SK-N-SH (cell line): ENCODE measurements around the gene ADIPOR2. TPM values are rescaled to one million over a fixed set of nuclear protein-coding genes. Genes with fewer than 3 reads are reported as not detected.
"Not testable (repeated sequence)": the region's sequence is repeated elsewhere in the genome, so short reads cannot be mapped to it uniquely, and the experiment has no call there.

Experiments
- CTCF ChIA-PET: fragments of 300-600, 350-600 bp; formaldehyde crosslinking; extraction: SDS; loops from one replicate; lab custom pipeline; 2021; lab: Yijun Ruan, JAX
- POLR2A ChIA-PET: fragments of 350-600 bp; sonication (Branson Sonifier 250); formaldehyde crosslinking; extraction: SDS; loops from one replicate; lab custom pipeline; 2020; ENCODE audit warnings: antibody characterized with exemption, inconsistent platforms; lab: Yijun Ruan, JAX
- DNase-seq: peaks from one replicate; pipeline ENCODE4 v3.0.0; 2012
- H2AFZ ChIP-seq: fragments of 200-600 bp; sonication (generic); 2 replicates; pipeline ENCODE4 v1.8.1; 2016; ENCODE audit warnings: antibody characterized with exemption, mild to moderate bottlenecking, low read depth
- H3F3A ChIP-seq: fragments of 200-600 bp; sonication (generic); replicated peaks from 2 replicates; pipeline ENCODE3; 2016; ENCODE audit warnings: antibody characterized with exemption, mild to moderate bottlenecking; ENCODE audit not compliant: insufficient read depth
- H3K27ac ChIP-seq, 2 experiments: fragments of 200-500 bp in 1 of 2; fragments of 200-600 bp in 1 of 2; sonication (Bioruptor generic) in 1 of 2; sonication (generic), shearing (Covaris generic) in 1 of 2; 2 replicates each; pipeline versions ENCODE4 v1.5.1 to v1.6.1; 2014 to 2016; ENCODE audit warnings: low read depth in 2 of 2, inconsistent platforms in 1 of 2, low read length in 1 of 2, mild to moderate bottlenecking in 1 of 2, mixed read lengths in 1 of 2
- H3K27me3 ChIP-seq: fragments of 200-600 bp; sonication (generic), shearing (Covaris generic); 2 replicates; pipeline ENCODE4 v1.6.1; 2016; ENCODE audit warnings: mixed run types; ENCODE audit not compliant: insufficient read depth
- H3K36me3 ChIP-seq, 2 experiments: fragments of 200-500 bp in 1 of 2; fragments of 200-600 bp in 1 of 2; sonication (Bioruptor generic) in 1 of 2; sonication (generic) in 1 of 2; replicated peaks in 1 of 2; 2 replicates each; pipeline versions ENCODE3 to v1.5.1; 2014 to 2016; ENCODE audit warnings: low read length in 1 of 2, mild to moderate bottlenecking in 1 of 2; ENCODE audit not compliant: insufficient read depth in 2 of 2, control insufficient read depth in 1 of 2
- H3K4me1 ChIP-seq, 2 experiments: fragments of 200-500 bp in 1 of 2; fragments of 200-600 bp in 1 of 2; sonication (Bioruptor generic) in 1 of 2; sonication (generic), shearing (Covaris generic) in 1 of 2; 2 replicates each; pipeline versions ENCODE4 v1.5.1 to v1.6.1; 2014 to 2016; ENCODE audit warnings: low read depth in 1 of 2, low read length in 1 of 2, mixed run types in 1 of 2; ENCODE audit not compliant: insufficient read depth in 2 of 2, control insufficient read depth in 1 of 2
- H3K4me2 ChIP-seq: fragments of 200-600 bp; sonication (generic), shearing (Covaris generic); 2 replicates; pipeline ENCODE4 v1.6.1; 2017; ENCODE audit warnings: mixed run types
- H3K4me3 ChIP-seq, 2 experiments: fragments of 200-500 bp in 1 of 2; fragments of 200-600 bp in 1 of 2; sonication (Bioruptor generic) in 1 of 2; sonication (generic), shearing (Covaris generic) in 1 of 2; 2 replicates each; pipeline versions ENCODE4 v1.5.1 to v1.8.1; 2014 to 2016; ENCODE audit warnings: low read depth in 2 of 2, inconsistent platforms in 1 of 2, low read length in 1 of 2, mild to moderate bottlenecking in 1 of 2, mixed read lengths in 1 of 2, moderate library complexity in 1 of 2
- H3K79me2 ChIP-seq: fragments of 200-600 bp; sonication (generic); 2 replicates; pipeline ENCODE4 v1.8.1; 2017; ENCODE audit warnings: mild to moderate bottlenecking; ENCODE audit not compliant: insufficient read depth
- H3K9ac ChIP-seq: fragments of 200-600 bp; sonication (generic); 2 replicates; pipeline ENCODE4 v1.6.1; 2017; ENCODE audit warnings: mixed run types
- H3K9me2 ChIP-seq: fragments of 200-600 bp; sonication (generic); 2 replicates; pipeline ENCODE4 v1.6.1; 2017; ENCODE audit warnings: mixed run types
- H3K9me3 ChIP-seq: fragments of 200-600 bp; sonication (generic); 2 replicates; pipeline ENCODE4 v1.6.1; 2017; ENCODE audit warnings: mixed run types, mild to moderate bottlenecking, moderate library complexity
- H4K20me1 ChIP-seq: fragments of 200-600 bp; sonication (generic); 2 replicates; pipeline ENCODE4 v1.6.1; 2017; ENCODE audit warnings: mild to moderate bottlenecking, mixed run types; ENCODE audit not compliant: insufficient read depth
- EP300 ChIP-seq, 2 experiments: IDR thresholded peaks; 2 replicates each; pipeline versions ENCODE4 v1.4.0 to v1.6.1; 2012; ENCODE audit warnings: borderline replicate concordance in 1 of 2, low read depth in 1 of 2, low read length in 1 of 2
- EZH2phosphoT487 ChIP-seq: fragments of 200-600 bp; sonication (generic); IDR thresholded peaks from 2 replicates; pipeline ENCODE4 v1.6.1; 2017; ENCODE audit warnings: low read depth, mixed run types, mild to moderate bottlenecking, antibody characterized with exemption, moderate library complexity, borderline replicate concordance
- JUND ChIP-seq: IDR thresholded peaks from 2 replicates; pipeline ENCODE4 v1.4.0; 2012
- MEF2A ChIP-seq: IDR thresholded peaks from 2 replicates; pipeline ENCODE4 v1.4.0; 2012; ENCODE audit warnings: low read depth, borderline replicate concordance
- NFIC ChIP-seq: IDR thresholded peaks from 2 replicates; pipeline ENCODE4 v1.4.0; 2012; ENCODE audit warnings: borderline replicate concordance
- POLR2AphosphoS5 ChIP-seq: IDR thresholded peaks from 2 replicates; pipeline ENCODE4 v1.6.1; 2012; ENCODE audit warnings: low read depth, low read length
- RCOR1 ChIP-seq: fragments of 150-350 bp; IDR thresholded peaks from 2 replicates; pipeline ENCODE4 v1.6.1; 2017; ENCODE audit warnings: antibody characterized with exemption, low read length
- SMC3 ChIP-seq: IDR thresholded peaks from 2 replicates; pipeline ENCODE4 v1.6.1; 2012; ENCODE audit warnings: low read depth, low read length, improper control_type of control experiment
- TAF1 ChIP-seq: IDR thresholded peaks from 2 replicates; pipeline ENCODE4 v1.6.1; 2012; ENCODE audit warnings: low read depth, mild to moderate bottlenecking, low read length, moderate library complexity, borderline replicate concordance
- YY1 ChIP-seq: IDR thresholded peaks from 2 replicates; pipeline ENCODE4 v1.4.0; 2012; ENCODE audit warnings: low read depth, mild to moderate bottlenecking
- WGBS: methylation state at CpG from one replicate; pipeline ENCODE4 v1.1.6; 2017; ENCODE audit warnings: low lambda C conversion rate; 5-methylcytosine and 5-hydroxymethylcytosine counted together
- polyA plus RNA-seq, 3 experiments: library from polyadenylated mRNA; depleted of rRNA; stranded (reverse); fragments of >200 nt; gene quantifications; 2 replicates each; pipeline ENCODE4 v1.2.3, GENCODE V29; 2012
- TF ChIP-seq, protein P1 (sequence below): IDR thresholded peaks from 2 replicates; pipeline ENCODE4 v1.6.1; 2012; ENCODE audit warnings: mild to moderate bottlenecking, low read depth, low read length, moderate library complexity
- TF ChIP-seq, protein P2 (sequence below): IDR thresholded peaks from 2 replicates; pipeline ENCODE4 v1.4.0; 2012; ENCODE audit warnings: low read depth, borderline replicate concordance

ADIPOR2 gene
- polyA plus RNA-seq, 1 of the 3 experiments (the other 2 are of a cell fraction) = 17.1 TPM

DNA sequence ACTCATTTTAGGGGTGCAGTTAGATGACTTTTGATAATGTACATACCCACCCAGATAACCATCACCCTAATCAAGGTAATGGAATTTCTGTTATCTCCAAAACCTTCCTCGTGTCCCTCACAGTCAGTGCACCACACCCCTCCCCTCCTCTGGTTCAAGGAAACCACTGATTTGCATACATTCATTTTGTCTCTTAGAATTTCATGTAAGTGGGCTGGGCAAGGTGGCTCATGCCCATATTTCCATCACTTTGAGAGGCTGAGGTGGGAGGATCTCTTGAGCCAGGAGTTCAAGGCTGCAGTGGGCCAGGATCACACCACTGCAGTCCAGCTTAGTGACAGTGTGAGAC lies 15.7 kb downstream of the ADIPOR2 start:
- no peaks in the 10 kb centered on the region for H3K9me3 ChIP-seq
- no peaks in the 10 kb centered on the region for H4K20me1 ChIP-seq
- no peak for DNase-seq
- H3K27ac ChIP-seq = no peak overlapping the region
- no peak for TF ChIP-seq MEF2A
- no peak for TF ChIP-seq EP300 (IDR thresholded peaks at IDR 0.05; ENCODE audit: borderline replicate concordance in 1 of 2, low read depth in 1 of 2, low read length in 1 of 2)
- no peak for TF ChIP-seq JUND
- TF ChIP-seq RCOR1 = no peak
- TF ChIP-seq EZH2phosphoT487 = no peak
- TF ChIP-seq, protein P1, sequence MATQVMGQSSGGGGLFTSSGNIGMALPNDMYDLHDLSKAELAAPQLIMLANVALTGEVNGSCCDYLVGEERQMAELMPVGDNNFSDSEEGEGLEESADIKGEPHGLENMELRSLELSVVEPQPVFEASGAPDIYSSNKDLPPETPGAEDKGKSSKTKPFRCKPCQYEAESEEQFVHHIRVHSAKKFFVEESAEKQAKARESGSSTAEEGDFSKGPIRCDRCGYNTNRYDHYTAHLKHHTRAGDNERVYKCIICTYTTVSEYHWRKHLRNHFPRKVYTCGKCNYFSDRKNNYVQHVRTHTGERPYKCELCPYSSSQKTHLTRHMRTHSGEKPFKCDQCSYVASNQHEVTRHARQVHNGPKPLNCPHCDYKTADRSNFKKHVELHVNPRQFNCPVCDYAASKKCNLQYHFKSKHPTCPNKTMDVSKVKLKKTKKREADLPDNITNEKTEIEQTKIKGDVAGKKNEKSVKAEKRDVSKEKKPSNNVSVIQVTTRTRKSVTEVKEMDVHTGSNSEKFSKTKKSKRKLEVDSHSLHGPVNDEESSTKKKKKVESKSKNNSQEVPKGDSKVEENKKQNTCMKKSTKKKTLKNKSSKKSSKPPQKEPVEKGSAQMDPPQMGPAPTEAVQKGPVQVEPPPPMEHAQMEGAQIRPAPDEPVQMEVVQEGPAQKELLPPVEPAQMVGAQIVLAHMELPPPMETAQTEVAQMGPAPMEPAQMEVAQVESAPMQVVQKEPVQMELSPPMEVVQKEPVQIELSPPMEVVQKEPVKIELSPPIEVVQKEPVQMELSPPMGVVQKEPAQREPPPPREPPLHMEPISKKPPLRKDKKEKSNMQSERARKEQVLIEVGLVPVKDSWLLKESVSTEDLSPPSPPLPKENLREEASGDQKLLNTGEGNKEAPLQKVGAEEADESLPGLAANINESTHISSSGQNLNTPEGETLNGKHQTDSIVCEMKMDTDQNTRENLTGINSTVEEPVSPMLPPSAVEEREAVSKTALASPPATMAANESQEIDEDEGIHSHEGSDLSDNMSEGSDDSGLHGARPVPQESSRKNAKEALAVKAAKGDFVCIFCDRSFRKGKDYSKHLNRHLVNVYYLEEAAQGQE = no peak
- no peaks in the 10 kb centered on the region for H3K27me3 ChIP-seq
- no peak overlapping the region for H3K9ac ChIP-seq
- CTCF ChIA-PET = interaction anchor here (1.6 kb wide), 1 partner anchor 85 kb away, joined by 5 read pairs; no protein-coding TSS in a partner anchor
- no peak overlapping the region for H3K4me2 ChIP-seq
- H3K4me1 ChIP-seq = peaks cover 0 to 7% of the 10 kb centered on the region in 2 experiments; a peak in 2 of 4 replicates
- H2AFZ ChIP-seq = no peak overlapping the region
- POLR2A ChIA-PET = no interaction called here
- no peaks in the 10 kb centered on the region for H3F3A ChIP-seq
- H3K36me3 ChIP-seq = peaks cover 0 to 3% of the 10 kb centered on the region in 2 experiments
- 67% methylated on average over 1 of the region's 1 CpG for WGBS
- no peak overlapping the region for H3K4me3 ChIP-seq
- no peaks in the 10 kb centered on the region for H3K9me2 ChIP-seq
- peaks cover 94% of the 10 kb centered on the region for H3K79me2 ChIP-seq

- ChIA-PET CTCF (interaction anchor here (1.6 kb wide), 1 partner anchor 84 kb away, joined by 5 read pairs; no protein-coding TSS in a partner anchor), POLR2A (no interaction called here)
- peaks cover 0 to 3% of the 10 kb centered on the region in 2 experiments for H3K36me3 ChIP-seq
- H3K79me2 ChIP-seq = peaks cover 94% of the 10 kb centered on the region
- H4K20me1 ChIP-seq = no peaks in the 10 kb centered on the region
- no peak overlapping the region for H3K4me2 ChIP-seq
- H2AFZ ChIP-seq = no peak overlapping the region
- no peaks in the 10 kb centered on the region for H3K9me3 ChIP-seq
- 100% methylated on average over 1 of the region's 1 CpG for WGBS
- no peaks in the 10 kb centered on the region for H3K27me3 ChIP-seq
- no peaks in the 10 kb centered on the region for H3K9me2 ChIP-seq
- peaks cover 0 to 7% of the 10 kb centered on the region in 2 experiments; a peak in 2 of 4 replicates for H3K4me1 ChIP-seq
- no peak overlapping the region for H3K27ac ChIP-seq
- H3K9ac ChIP-seq = no peak overlapping the region
- no peak for DNase-seq
- TF ChIP-seq POLR2AphosphoS5 = no peak
- TF ChIP-seq, protein P2, sequence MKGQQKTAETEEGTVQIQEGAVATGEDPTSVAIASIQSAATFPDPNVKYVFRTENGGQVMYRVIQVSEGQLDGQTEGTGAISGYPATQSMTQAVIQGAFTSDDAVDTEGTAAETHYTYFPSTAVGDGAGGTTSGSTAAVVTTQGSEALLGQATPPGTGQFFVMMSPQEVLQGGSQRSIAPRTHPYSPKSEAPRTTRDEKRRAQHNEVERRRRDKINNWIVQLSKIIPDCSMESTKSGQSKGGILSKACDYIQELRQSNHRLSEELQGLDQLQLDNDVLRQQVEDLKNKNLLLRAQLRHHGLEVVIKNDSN = no peak
- no peak for TF ChIP-seq YY1
- TF ChIP-seq NFIC = no peak
- TF ChIP-seq TAF1 = no peak
- TF ChIP-seq SMC3 = no peak
- H3F3A ChIP-seq = no peaks in the 10 kb centered on the region
- H3K4me3 ChIP-seq = no peak overlapping the region
Measured at GRCh38 chr12:1707051-1707450, 16.2 kb downstream of the ADIPOR2 start.

- H3K4me2 ChIP-seq, H3K9me2 ChIP-seq, H3K4me3 ChIP-seq, DNase-seq, POLR2A ChIA-PET, H3K9me3 ChIP-seq, H3K27me3 ChIP-seq, H3K4me1 ChIP-seq, H4K20me1 ChIP-seq, H3F3A ChIP-seq, H2AFZ ChIP-seq, H3K9ac ChIP-seq, H3K36me3 ChIP-seq, H3K27ac ChIP-seq: not testable (repeated sequence)
- H3K79me2 ChIP-seq = peaks cover 89% of the 10 kb centered on the region
- CTCF ChIA-PET = interaction anchor here (1.5 to 1.8 kb wide), 2 partner anchors 57 to 81 kb away, joined by 3 to 7 read pairs; no protein-coding TSS in a partner anchor
- WGBS = 100% methylated on average over 5 of the region's 5 CpGs
Measured at GRCh38 chr12:1709968-1710367, 19.1 kb downstream of the ADIPOR2 start.

GRCh38 chr12:1710870-1711269 lies 20.0 kb downstream of the ADIPOR2 start:
- H3K4me2 ChIP-seq, H2AFZ ChIP-seq, H3K9ac ChIP-seq, H3K27ac ChIP-seq, H3K9me3 ChIP-seq, POLR2A ChIA-PET, H3K36me3 ChIP-seq, H3F3A ChIP-seq, H3K27me3 ChIP-seq, DNase-seq, H3K4me3 ChIP-seq, H4K20me1 ChIP-seq, H3K9me2 ChIP-seq, H3K4me1 ChIP-seq: not testable (repeated sequence)
- 93% methylated on average over 8 of the region's 8 CpGs for WGBS
- H3K79me2 ChIP-seq = peaks cover 80% of the 10 kb centered on the region
- CTCF ChIA-PET = interaction anchor here (1.5 to 1.8 kb wide), 2 partner anchors 58 to 80 kb away, joined by 3 to 7 read pairs; no protein-coding TSS in a partner anchor
